H1 (cell line): ENCODE data around the gene SCAMP3. TPM values are rescaled to one million over a fixed set of nuclear protein-coding genes. Genes with fewer than 3 reads are reported as not detected.

Experiments used
- KDM4A ChIP-seq: IDR thresholded peaks from one replicate; pipeline ENCODE4 v1.7.1; 2012; ENCODE audit warnings: low read depth, mild to moderate bottlenecking, moderate library complexity, low read length, inconsistent platforms; ENCODE audit not compliant: severe bottlenecking
- MAX ChIP-seq: IDR thresholded peaks from 2 replicates; pipeline ENCODE4 v1.6.1; 2012; ENCODE audit warnings: inconsistent platforms
- polyA plus RNA-seq, 7 experiments: library from polyadenylated mRNA; depleted of rRNA in 3 of 7; stranded (reverse) in 5 of 7; unstranded in 2 of 7; fragments of >200 nt in 5 of 7; fragments of 200-250 nt in 2 of 7; gene quantifications; 1 replicate in 5 of 7; 2 replicates in 1 of 7; 4 replicates in 1 of 7; pipeline versions ENCODE4 v1.2.1 to v1.2.3, GENCODE V29; 2011 to 2013; ENCODE audit warnings: missing spikeins in 2 of 7, mixed read lengths in 2 of 7
- total RNA-seq: library from RNA; stranded (reverse); fragmentation: NEBNext Ultra II Directional; extraction: Animal tissue kit (Norgen Biotek cat#: 25700); gene quantifications from 2 replicates; pipeline ENCODE4 v1.2.1, GENCODE V29; 2021

The SCAMP3 gene
- total and polyA plus RNA-seq, 2 of the 8 experiments (the other 6 are each of a cell fraction or from before 2014, with no cell fraction given): 48.9 to 143 TPM

- TF ChIP-seq MAX (no peak), KDM4A (no peak)
Observed at GRCh38 chr1:155245163-155245524, 17.0 kb downstream of the SCAMP3 start (continued).
